SK-N-DZ (cell line): ENCODE results near the gene PPP3CA.
"Not testable (repeated sequence)": the region's sequence is repeated elsewhere in the genome, so short reads cannot be mapped to it uniquely, and the experiment has no call there.

Experiments used
- DNase-seq: peaks from one replicate; pipeline ENCODE4 v3.0.0-alpha.2; 2015; ENCODE audit warnings: low spot score

The PPP3CA gene

GRCh38 chr4:101142259-101142658, 205.1 kb downstream of the PPP3CA start:
- no peak for DNase-seq

- no peak for DNase-seq
Observed at GRCh38 chr4:101141855-101142254, 205.5 kb downstream of the PPP3CA start.

- no peak for DNase-seq
Observed at GRCh38 chr4:101141230-101141629, 206.1 kb downstream of the PPP3CA start.

GRCh38 chr4:101140228-101140627, 207.1 kb downstream of the PPP3CA start:
- DNase-seq: peak; percentile 21

GRCh38 chr4:101136373-101137370, 210.7 kb downstream of the PPP3CA start:
- no peak for DNase-seq

- DNase-seq: no peak
Observed at GRCh38 chr4:101135371-101136010, 211.8 kb downstream of the PPP3CA start.

DNA sequence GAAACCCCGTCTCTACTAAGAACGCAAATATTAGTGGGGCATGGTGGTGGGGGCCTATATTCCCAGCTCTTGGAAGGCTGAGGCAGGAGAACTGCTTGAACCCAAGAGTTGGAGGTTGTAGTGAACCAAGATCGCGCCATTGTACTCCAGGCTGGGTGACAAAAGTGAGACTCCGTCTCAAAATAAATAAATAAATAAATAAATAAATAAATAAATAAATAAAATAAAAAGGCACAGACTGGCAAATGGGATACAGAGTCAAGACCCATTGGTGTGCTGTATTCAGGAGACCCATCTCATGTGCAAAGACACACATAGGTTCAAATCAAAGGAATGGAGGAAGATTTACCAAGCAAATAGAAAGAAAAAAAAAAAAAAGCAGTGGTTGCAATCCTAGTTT, 216.3 kb downstream of the PPP3CA start:
- DNase-seq: not testable (repeated sequence)

DNA sequence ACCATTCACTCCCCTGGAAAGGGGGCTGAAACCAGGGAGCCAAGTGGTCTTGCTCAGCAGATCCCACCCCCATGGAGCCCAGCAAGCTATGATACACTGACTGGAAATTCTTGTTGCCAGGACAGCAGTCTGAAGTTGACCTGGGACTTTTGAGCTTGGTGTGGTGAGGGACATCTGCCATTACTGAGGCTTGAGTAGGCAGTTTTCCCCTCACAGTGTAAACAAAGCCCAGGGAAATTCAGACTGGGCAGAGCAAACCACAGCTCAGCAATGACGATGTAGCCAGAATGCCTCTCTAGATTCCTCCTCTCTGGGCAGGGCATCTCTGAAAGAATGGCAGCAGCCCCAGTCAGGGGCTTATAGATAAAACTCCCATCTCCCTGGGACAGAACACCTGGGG, 218.4 kb downstream of the PPP3CA start:
- not testable (repeated sequence) for DNase-seq

- DNase-seq: no peak
Observed at GRCh38 chr4:101128473-101128872, 218.9 kb downstream of the PPP3CA start.

- no peak for DNase-seq
Observed at GRCh38 chr4:101127176-101127790, 220.0 kb downstream of the PPP3CA start.

- no peak for DNase-seq
Observed at GRCh38 chr4:101126059-101126458, 221.3 kb downstream of the PPP3CA start.

DNA sequence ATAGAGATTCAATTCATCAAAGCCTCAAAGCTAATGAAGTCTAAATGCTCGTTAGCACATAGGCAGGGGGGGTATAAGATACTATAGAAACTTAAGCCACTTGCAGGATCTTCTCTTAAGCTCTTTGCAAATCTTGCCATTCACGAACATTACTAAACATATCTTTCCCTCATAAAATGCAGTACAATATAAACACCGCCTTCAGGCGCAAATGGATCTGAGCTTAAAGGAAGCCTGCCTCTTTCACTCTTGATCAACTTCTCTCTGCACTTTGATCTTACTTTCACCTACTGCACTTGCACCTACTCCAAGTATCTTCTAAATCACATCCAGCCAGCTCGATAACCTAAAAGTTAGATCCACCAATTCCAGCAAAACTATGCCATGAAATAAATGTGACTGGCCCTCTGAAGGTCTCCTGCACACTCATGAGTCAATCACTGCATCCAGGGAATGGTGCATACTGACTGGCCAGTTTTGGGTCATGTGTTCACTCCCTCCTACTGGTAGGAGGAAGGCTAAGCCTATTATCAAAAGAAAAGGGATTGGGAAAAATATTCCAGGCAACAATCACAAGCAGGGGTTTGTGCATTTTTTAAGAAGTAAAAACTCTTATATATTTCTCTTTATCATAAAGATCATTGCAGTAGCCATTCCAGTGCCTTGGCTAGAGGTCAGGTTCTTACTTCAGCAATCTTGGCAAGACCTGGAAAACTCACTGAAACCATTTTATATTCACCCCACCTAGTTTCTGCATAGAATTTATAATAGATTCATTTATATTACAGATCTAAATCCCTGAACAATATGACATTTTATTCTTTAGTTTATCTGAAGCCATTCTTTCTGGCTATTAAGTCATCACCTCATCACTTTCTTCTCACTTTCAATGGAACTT, 222.0 kb downstream of the PPP3CA start:
- DNase-seq: no peak

- no peak for DNase-seq
Observed at GRCh38 chr4:101123231-101123630, 224.1 kb downstream of the PPP3CA start.

DNA sequence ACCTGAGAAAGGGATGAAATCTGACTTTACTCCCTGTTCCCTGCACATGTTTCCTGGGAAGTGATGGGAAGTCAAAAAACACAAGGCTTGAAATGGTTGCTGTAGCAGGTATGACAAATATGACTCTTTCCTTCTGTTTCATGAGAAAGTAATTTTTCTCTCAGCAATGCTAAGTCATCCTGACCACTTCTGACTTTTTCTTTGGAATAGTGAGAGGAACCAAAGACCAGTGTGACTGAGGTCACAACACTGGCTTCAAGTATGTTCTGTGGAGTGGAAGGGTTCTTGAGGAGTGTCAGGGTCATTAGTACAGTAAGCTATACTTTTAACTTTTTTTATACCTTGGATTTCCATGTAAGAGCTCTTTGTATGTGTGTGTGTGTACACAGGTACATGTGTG, 225.3 kb downstream of the PPP3CA start:
- DNase-seq: no peak

GRCh38 chr4:101119141-101119540, 228.2 kb downstream of the PPP3CA start:
- no peak for DNase-seq

DNA sequence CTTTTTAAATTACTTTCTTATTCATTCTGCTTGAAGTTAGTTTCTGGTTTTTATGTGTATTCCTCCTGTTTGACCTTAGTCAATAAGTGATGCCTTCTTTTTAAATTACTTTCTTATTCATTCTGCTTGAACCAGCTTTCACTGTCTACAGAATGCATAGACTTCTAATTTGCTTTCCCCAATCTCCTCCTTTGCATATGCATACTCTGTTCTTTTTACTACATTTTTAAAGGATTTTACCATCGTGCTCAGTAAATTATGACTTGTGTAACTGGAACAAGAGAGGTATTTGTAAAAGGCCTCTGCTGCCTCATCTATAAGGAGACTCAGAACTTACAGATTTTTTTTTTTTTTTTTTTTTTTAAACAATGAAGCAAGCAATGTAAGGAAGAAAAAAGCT, 228.7 kb downstream of the PPP3CA start:
- DNase-seq: no peak

GRCh38 chr4:101115887-101116286, 231.4 kb downstream of the PPP3CA start:
- DNase-seq: no peak

GRCh38 chr4:101114936-101115372, 232.4 kb downstream of the PPP3CA start:
- no peak for DNase-seq

DNA sequence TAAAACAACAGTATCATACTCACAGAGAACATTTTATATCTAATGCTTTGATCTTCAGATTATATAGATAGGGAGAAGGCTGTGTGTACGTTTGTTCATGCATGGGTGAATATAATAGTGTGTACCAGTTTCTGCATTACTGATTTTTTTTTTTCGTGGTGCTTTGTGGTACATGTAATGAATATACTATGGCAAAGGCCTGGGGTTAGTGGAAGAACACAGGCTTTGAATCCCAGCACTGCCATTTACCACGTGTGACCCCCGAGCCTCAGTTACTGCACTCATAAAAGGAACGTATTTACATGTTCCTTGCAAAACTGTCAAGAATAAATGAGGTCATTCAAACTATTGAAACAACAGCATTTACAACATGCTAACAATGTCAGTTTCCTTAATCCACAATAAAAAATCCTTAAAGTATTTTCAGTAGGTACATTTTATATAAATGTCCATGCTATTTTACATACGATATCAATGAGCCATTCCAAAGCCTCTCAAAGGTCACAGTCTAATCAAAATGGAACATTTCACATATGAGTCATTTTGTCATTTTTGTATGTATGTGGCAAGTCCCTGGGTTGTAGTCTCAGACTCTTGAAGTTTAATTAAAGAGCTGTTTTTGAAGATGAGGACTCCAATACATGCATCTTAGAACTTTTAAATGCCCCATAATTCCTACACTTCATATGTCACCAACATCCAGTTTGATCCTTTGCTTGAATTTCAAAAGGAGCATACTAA, 242.8 kb downstream of the PPP3CA start:
- no peak for DNase-seq

DNA sequence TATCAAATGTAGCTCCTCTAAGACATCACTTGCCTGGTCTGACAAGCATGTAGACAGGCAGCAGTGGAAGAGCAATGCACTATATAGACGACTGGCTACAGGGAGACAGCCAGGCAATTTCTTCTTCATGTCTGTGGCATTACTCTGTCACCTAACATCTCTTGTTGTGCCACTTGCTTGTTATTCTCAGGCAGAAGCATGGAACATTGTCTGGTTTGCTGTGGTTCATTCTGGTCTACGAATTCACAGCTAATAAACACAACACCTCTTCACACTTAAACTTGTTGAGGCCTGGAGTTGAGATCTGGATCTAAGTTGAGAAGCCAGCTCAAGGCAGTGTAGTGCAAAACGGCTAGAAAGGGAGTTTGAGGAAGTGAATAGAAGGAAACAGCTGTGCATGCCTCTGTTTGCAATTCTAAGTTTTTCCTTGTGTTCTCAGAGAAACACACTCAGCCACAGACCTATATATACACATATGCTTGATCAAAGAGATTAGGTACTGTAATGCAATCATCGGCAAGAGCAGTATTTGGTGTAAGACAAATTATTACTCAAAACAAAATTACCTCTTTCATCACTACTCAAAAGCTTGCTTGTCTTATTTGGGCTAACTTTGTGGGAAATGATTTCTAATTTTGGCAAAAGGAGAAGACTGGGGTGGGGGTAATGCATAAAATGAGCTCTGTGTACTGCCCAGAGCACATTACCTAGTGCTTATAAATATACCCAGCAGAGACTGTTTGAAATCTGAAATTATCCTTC, 243.8 kb downstream of the PPP3CA start:
- peak; percentile 16 for DNase-seq
